ENCODE results near the gene KLF11.
"Not testable (repeated sequence)": the region's sequence is repeated elsewhere in the genome, so short reads cannot be mapped to it uniquely, and the experiment has no call there.

GRCh38 chr2:10013651-10014417, 29.5 kb upstream of the KLF11 start:
- TF ChIP-seq TBP (optimal IDR thresholded peaks at IDR 0.05; ENCODE audit: low read depth, low read length); ARNT (IDR thresholded peaks at IDR 0.05); POLR2AphosphoS5 (IDR thresholded peaks at IDR 0.05; ENCODE audit: control insufficient read depth, insufficient read depth, low read depth, low read length); NRF1 (conservative IDR thresholded peaks at IDR 0.05 in 1 of 2, IDR thresholded peaks at IDR 0.05 in 1 of 2); CTCF (IDR thresholded peaks at IDR 0.05 in 2 of 3, conservative IDR thresholded peaks at IDR 0.05 in 1 of 3; ENCODE audit: insufficient read depth in 2 of 3, low read depth in 1 of 3, low read length in 3 of 3); KLF1 (tag; IDR thresholded peaks at IDR 0.05); MLLT1 (IDR thresholded peaks at IDR 0.05): not testable (repeated sequence)
- TF ChIP-seq, protein P1, sequence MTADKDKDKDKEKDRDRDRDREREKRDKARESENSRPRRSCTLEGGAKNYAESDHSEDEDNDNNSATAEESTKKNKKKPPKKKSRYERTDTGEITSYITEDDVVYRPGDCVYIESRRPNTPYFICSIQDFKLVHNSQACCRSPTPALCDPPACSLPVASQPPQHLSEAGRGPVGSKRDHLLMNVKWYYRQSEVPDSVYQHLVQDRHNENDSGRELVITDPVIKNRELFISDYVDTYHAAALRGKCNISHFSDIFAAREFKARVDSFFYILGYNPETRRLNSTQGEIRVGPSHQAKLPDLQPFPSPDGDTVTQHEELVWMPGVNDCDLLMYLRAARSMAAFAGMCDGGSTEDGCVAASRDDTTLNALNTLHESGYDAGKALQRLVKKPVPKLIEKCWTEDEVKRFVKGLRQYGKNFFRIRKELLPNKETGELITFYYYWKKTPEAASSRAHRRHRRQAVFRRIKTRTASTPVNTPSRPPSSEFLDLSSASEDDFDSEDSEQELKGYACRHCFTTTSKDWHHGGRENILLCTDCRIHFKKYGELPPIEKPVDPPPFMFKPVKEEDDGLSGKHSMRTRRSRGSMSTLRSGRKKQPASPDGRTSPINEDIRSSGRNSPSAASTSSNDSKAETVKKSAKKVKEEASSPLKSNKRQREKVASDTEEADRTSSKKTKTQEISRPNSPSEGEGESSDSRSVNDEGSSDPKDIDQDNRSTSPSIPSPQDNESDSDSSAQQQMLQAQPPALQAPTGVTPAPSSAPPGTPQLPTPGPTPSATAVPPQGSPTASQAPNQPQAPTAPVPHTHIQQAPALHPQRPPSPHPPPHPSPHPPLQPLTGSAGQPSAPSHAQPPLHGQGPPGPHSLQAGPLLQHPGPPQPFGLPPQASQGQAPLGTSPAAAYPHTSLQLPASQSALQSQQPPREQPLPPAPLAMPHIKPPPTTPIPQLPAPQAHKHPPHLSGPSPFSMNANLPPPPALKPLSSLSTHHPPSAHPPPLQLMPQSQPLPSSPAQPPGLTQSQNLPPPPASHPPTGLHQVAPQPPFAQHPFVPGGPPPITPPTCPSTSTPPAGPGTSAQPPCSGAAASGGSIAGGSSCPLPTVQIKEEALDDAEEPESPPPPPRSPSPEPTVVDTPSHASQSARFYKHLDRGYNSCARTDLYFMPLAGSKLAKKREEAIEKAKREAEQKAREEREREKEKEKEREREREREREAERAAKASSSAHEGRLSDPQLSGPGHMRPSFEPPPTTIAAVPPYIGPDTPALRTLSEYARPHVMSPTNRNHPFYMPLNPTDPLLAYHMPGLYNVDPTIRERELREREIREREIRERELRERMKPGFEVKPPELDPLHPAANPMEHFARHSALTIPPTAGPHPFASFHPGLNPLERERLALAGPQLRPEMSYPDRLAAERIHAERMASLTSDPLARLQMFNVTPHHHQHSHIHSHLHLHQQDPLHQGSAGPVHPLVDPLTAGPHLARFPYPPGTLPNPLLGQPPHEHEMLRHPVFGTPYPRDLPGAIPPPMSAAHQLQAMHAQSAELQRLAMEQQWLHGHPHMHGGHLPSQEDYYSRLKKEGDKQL (CRISPR knock-in tag; IDR thresholded peaks at IDR 0.05; ENCODE audit: borderline replicate concordance) = not testable (repeated sequence)
- TF ChIP-seq, protein P2, sequence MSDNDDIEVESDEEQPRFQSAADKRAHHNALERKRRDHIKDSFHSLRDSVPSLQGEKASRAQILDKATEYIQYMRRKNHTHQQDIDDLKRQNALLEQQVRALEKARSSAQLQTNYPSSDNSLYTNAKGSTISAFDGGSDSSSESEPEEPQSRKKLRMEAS (CRISPR knock-in tag; IDR thresholded peaks at IDR 0.05) = not testable (repeated sequence)
